Endodermal cell (in vitro differentiated cells): Measurements from ENCODE around the gene LAMA1. TPM values are rescaled to one million over a fixed set of nuclear protein-coding genes. Genes with fewer than 3 reads are reported as not detected.

Source experiments
- DNase-seq: peaks from one replicate; pipeline ENCODE4 v3.0.0-alpha.2; 2017
- H3K27ac ChIP-seq: 2 replicates; pipeline ENCODE4 v1.5.1; 2013; ENCODE audit warnings: mild to moderate bottlenecking, low read depth, low read length, moderate library complexity
- H3K27me3 ChIP-seq: 2 replicates; pipeline ENCODE4 v1.6.1; 2013; ENCODE audit warnings: mild to moderate bottlenecking, low read length, moderate library complexity; ENCODE audit not compliant: insufficient read depth, control insufficient read depth, poor library complexity, severe bottlenecking
- H3K36me3 ChIP-seq: 2 replicates; pipeline ENCODE4 v1.7.0; 2013; ENCODE audit warnings: mild to moderate bottlenecking, low read length, moderate library complexity; ENCODE audit not compliant: control insufficient read depth, insufficient read depth
- H3K4me1 ChIP-seq: one replicate; pipeline ENCODE4 v1.7.0; 2013; ENCODE audit warnings: low read length; ENCODE audit not compliant: control insufficient read depth, insufficient read depth
- H3K4me3 ChIP-seq: 2 replicates; pipeline ENCODE4 v1.5.1; 2013; ENCODE audit warnings: mild to moderate bottlenecking, low read length, moderate library complexity
- H3K9ac ChIP-seq: 2 replicates; pipeline ENCODE4 v1.6.1; 2013; ENCODE audit warnings: mild to moderate bottlenecking, low read length, moderate library complexity; ENCODE audit not compliant: poor library complexity, severe bottlenecking; ENCODE audit errors: extremely low read depth
- H3K9me3 ChIP-seq: 2 replicates; pipeline ENCODE4 v1.6.1; 2013; ENCODE audit warnings: mild to moderate bottlenecking, low read length, moderate library complexity; ENCODE audit not compliant: control insufficient read depth
- H3K27ac Mint-ChIP-seq: 2 replicates; pipeline ENCODE4 v1.8.0; 2020; ENCODE audit warnings: mixed read lengths
- H3K27me3 Mint-ChIP-seq: 2 replicates; pipeline ENCODE4 v1.8.0; 2021; ENCODE audit warnings: mild to moderate bottlenecking, mixed read lengths; ENCODE audit not compliant: insufficient read depth
- H3K36me3 Mint-ChIP-seq: 2 replicates; pipeline ENCODE4 v1.8.0; 2020; ENCODE audit warnings: low read depth, mixed read lengths
- H3K4me1 Mint-ChIP-seq: 2 replicates; pipeline ENCODE4 v1.8.0; 2020; ENCODE audit warnings: mixed read lengths
- H3K4me3 Mint-ChIP-seq: 2 replicates; pipeline ENCODE4 v1.8.0; 2020; ENCODE audit warnings: mild to moderate bottlenecking, moderate library complexity, mixed read lengths
- H3K9me3 Mint-ChIP-seq: 2 replicates; pipeline ENCODE4 v1.8.0; 2020; ENCODE audit warnings: mild to moderate bottlenecking, mixed read lengths
- WGBS, 2 experiments: methylation state at CpG; one replicate each; pipeline versions ENCODE4 v1.1.5 to v1.1.7; 2013; ENCODE audit warnings: missing lambda C conversion rate in 2 of 2, mixed read lengths in 1 of 2; ENCODE audit not compliant: insufficient coverage in 1 of 2, insufficient read length in 1 of 2; 5-methylcytosine and 5-hydroxymethylcytosine counted together
- total RNA-seq, 2 donors: library from RNA; stranded (reverse); fragmentation: NEBNext Ultra II Directional in 1 of 2; extraction: Animal tissue kit (Norgen Biotek cat#: 25700) in 1 of 2; gene quantifications; 2 replicates in 1 of 2; 3 replicates in 1 of 2; pipeline ENCODE4 v1.2.1, GENCODE V29; 2021
- TF ChIP-seq, protein P1 (sequence below): fragments of 200-600 bp; sonication (generic); conservative IDR thresholded peaks from 2 replicates; pipeline ENCODE4 v1.5.0; 2021; ENCODE audit warnings: antibody characterized with exemption, mild to moderate bottlenecking

The LAMA1 gene
- total RNA-seq, 2 donors from 2014 or later = 198 to 316 TPM

DNA sequence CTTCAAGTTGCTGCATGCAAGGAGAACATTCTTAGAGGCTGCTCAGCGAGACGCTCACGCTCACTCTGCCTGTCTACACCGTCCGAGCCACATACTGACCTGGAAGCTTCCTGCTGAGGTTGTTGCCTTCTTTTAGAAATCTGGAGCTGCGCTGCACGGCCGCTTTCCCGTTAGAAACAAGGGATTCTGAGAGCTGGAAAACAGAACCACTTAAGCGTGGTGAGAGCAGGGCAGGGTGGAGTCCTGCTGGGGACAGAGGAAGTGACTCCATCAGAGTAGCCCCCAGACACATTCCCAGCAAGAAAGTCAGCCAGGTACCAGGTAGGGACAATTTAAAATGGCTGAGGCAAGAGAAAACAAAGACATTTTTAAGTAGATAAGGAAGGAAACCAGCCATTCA is 135.2 kb downstream of the LAMA1 start:
- H3K27ac ChIP-seq = no peak overlapping the region
- no peak overlapping the region for H3K9ac ChIP-seq
- TF ChIP-seq, protein P1, sequence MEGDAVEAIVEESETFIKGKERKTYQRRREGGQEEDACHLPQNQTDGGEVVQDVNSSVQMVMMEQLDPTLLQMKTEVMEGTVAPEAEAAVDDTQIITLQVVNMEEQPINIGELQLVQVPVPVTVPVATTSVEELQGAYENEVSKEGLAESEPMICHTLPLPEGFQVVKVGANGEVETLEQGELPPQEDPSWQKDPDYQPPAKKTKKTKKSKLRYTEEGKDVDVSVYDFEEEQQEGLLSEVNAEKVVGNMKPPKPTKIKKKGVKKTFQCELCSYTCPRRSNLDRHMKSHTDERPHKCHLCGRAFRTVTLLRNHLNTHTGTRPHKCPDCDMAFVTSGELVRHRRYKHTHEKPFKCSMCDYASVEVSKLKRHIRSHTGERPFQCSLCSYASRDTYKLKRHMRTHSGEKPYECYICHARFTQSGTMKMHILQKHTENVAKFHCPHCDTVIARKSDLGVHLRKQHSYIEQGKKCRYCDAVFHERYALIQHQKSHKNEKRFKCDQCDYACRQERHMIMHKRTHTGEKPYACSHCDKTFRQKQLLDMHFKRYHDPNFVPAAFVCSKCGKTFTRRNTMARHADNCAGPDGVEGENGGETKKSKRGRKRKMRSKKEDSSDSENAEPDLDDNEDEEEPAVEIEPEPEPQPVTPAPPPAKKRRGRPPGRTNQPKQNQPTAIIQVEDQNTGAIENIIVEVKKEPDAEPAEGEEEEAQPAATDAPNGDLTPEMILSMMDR = no peak
- Mint-ChIP-seq H3K36me3 (peaks cover 84% of the 10 kb centered on the region), H3K27me3 (no peaks in the 10 kb centered on the region), H3K4me1 (no peaks in the 10 kb centered on the region), H3K27ac (peak overlapping the region; percentile 57), H3K4me3 (no peak overlapping the region), H3K9me3 (no peaks in the 10 kb centered on the region)
- H3K27me3 ChIP-seq = no peaks in the 10 kb centered on the region
- H3K4me1 ChIP-seq = no peaks in the 10 kb centered on the region
- peaks cover 90% of the 10 kb centered on the region for H3K36me3 ChIP-seq
- WGBS, 2 experiments = 82 to 91% methylated on average over 6 to 10 of the region's 10 CpGs
- no peak overlapping the region for H3K4me3 ChIP-seq
- H3K9me3 ChIP-seq = no peaks in the 10 kb centered on the region
- DNase-seq = peak; percentile 50

DNA sequence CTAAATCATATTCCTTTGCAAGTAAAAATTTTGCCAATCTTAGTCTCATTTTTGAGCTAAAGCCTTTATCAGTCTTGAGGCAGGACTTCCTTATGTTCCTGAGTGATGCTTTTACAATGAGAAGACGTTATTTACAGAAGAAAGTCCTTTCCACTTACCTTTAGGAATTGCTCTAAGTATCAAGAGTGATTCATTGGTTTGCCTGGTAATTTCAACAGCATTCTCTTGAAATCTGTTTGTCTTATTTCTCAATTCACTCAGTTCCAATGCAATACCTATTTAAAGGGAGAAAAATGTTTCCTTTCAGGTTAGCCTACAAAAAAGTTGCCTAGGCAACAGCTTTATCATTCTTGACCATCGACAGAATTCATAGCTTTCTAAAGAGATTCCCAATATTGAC is 137.2 kb downstream of the LAMA1 start:
- H3K36me3 Mint-ChIP-seq = peaks cover 86% of the 10 kb centered on the region
- H3K27me3 Mint-ChIP-seq = no peaks in the 10 kb centered on the region
- Histone ChIP-seq H3K27ac (no peak overlapping the region), H3K4me1 (no peaks in the 10 kb centered on the region), H3K36me3 (peaks cover 94% of the 10 kb centered on the region), H3K9me3 (no peaks in the 10 kb centered on the region), H3K4me3 (no peak overlapping the region), H3K9ac (no peak overlapping the region), H3K27me3 (no peaks in the 10 kb centered on the region)
- H3K4me3 Mint-ChIP-seq = no peak overlapping the region
- 93% methylated on average over 2 of the region's 2 CpGs; no CpG with 5 or more reads in 1 of the 2 experiments for WGBS, 2 experiments
- TF ChIP-seq, protein P1 = no peak
- no peaks in the 10 kb centered on the region for H3K9me3 Mint-ChIP-seq
- no peak overlapping the region for H3K27ac Mint-ChIP-seq
- no peaks in the 10 kb centered on the region for H3K4me1 Mint-ChIP-seq
- no peak for DNase-seq

DNA sequence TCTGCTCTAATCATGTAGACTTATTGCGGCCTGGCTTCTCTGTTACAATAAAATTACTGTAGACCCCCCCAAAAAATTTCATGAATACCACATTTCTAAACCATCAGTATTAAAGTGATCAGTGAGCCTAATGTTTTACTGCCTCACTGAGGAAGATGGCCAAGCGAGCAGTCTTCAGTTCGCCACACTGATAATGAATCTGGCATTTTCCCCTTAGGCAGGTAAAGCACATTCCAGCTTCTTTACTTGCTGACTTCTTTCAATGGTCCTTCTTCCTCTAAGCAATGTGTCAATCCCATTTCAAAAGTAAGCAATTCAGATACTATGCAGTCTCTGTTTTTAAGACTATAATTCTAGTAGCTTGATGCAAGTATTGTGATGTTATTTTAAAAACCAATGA is 137.6 kb downstream of the LAMA1 start:
- Mint-ChIP-seq H3K27ac (no peak overlapping the region), H3K4me1 (no peaks in the 10 kb centered on the region), H3K36me3 (peaks cover 86% of the 10 kb centered on the region), H3K4me3 (no peak overlapping the region), H3K9me3 (no peaks in the 10 kb centered on the region), H3K27me3 (no peaks in the 10 kb centered on the region)
- H3K36me3 ChIP-seq = peaks cover 94% of the 10 kb centered on the region
- TF ChIP-seq, protein P1 = no peak
- H3K27me3 ChIP-seq = no peaks in the 10 kb centered on the region
- H3K4me1 ChIP-seq = no peaks in the 10 kb centered on the region
- H3K9ac ChIP-seq = no peak overlapping the region
- WGBS, 2 experiments = 97 to 100% methylated on average over 3 of the region's 3 CpGs
- DNase-seq = no peak
- H3K4me3 ChIP-seq = no peak overlapping the region
- no peak overlapping the region for H3K27ac ChIP-seq
- no peaks in the 10 kb centered on the region for H3K9me3 ChIP-seq
